ENCODE data around the gene SYNGAP1.
"Not testable (repeated sequence)": the region's sequence is repeated elsewhere in the genome, so short reads cannot be mapped to it uniquely, and the experiment has no call there.

Gene SYNGAP1

GRCh38 chr6:33391922-33392594, 27.8 kb upstream of the SYNGAP1 start:
- TF ChIP-seq CTCF (IDR thresholded peaks at IDR 0.05; ENCODE audit: control insufficient read depth, extremely low read depth, insufficient read depth) = no peak
- peak overlapping the region; percentile 97 for H3K4me3 ChIP-seq (ENCODE audit: low read depth, low read length)
- DNase-seq (ENCODE audit: low read depth) = no peak

GRCh38 chr6:33392595-33392948, 27.3 kb upstream of the SYNGAP1 start:
- DNase-seq (ENCODE audit: low read depth) = no peak
- TF ChIP-seq CTCF (IDR thresholded peaks at IDR 0.05; ENCODE audit: control insufficient read depth, extremely low read depth, insufficient read depth) = no peak
- peak overlapping the region; percentile 97 for H3K4me3 ChIP-seq (ENCODE audit: low read depth, low read length)

- no peak for DNase-seq (ENCODE audit: low read depth)
- peak overlapping the region; percentile 97 for H3K4me3 ChIP-seq (ENCODE audit: low read depth, low read length)
- TF ChIP-seq CTCF (IDR thresholded peaks at IDR 0.05; ENCODE audit: control insufficient read depth, extremely low read depth, insufficient read depth) = no peak
These were observed 26.9 kb upstream of the SYNGAP1 start for GRCh38 chr6:33392979-33393378.

GRCh38 chr6:33397541-33397940, 22.3 kb upstream of the SYNGAP1 start:
- no peak for DNase-seq (ENCODE audit: low read depth)
- no peak overlapping the region for H3K4me3 ChIP-seq (ENCODE audit: low read depth, low read length)
- TF ChIP-seq CTCF (IDR thresholded peaks at IDR 0.05; ENCODE audit: control insufficient read depth, extremely low read depth, insufficient read depth) = no peak

- DNase-seq (ENCODE audit: low read depth); H3K4me3 ChIP-seq (ENCODE audit: low read depth, low read length): not testable (repeated sequence)
These were observed 21.3 kb upstream of the SYNGAP1 start for GRCh38 chr6:33398601-33399000.

- DNase-seq (ENCODE audit: low read depth); H3K4me3 ChIP-seq (ENCODE audit: low read depth, low read length): not testable (repeated sequence)
These were observed 20.0 kb upstream of the SYNGAP1 start for GRCh38 chr6:33399881-33400280.

GRCh38 chr6:33404884-33405283, 15.0 kb upstream of the SYNGAP1 start:
- no peak for DNase-seq (ENCODE audit: low read depth)
- no peak overlapping the region for H3K4me3 ChIP-seq (ENCODE audit: low read depth, low read length)
- TF ChIP-seq CTCF (IDR thresholded peaks at IDR 0.05; ENCODE audit: control insufficient read depth, extremely low read depth, insufficient read depth) = no peak

- H3K4me3 ChIP-seq (ENCODE audit: low read depth, low read length) = no peak overlapping the region
- DNase-seq (ENCODE audit: low read depth) = no peak
- no peak for TF ChIP-seq CTCF (IDR thresholded peaks at IDR 0.05; ENCODE audit: control insufficient read depth, extremely low read depth, insufficient read depth)
These were observed 14.4 kb upstream of the SYNGAP1 start for GRCh38 chr6:33405386-33405940.

Measured in LNCaP clone FGC (cell line).